HG02763 (cell line): Measurements from ENCODE around the gene ULK4.

ENCODE experiments used
- ATAC-seq: cut with Tn5 transposase; IDR thresholded peaks from one replicate; pipeline ENCODE4 v1.9.1; 2021; ENCODE audit warnings: mild to moderate bottlenecking, moderate library complexity; ENCODE audit not compliant: unreplicated experiment

Gene ULK4

GRCh38 chr3:41519746-41520145 is 442.2 kb downstream of the ULK4 start:
- no peak for ATAC-seq

- ATAC-seq, result no peak
Measured at GRCh38 chr3:41518626-41519025, 443.3 kb downstream of the ULK4 start.

GRCh38 chr3:41508063-41508696 is 453.7 kb downstream of the ULK4 start:
- no peak for ATAC-seq

- no peak for ATAC-seq
Measured at GRCh38 chr3:41507336-41508062, 454.4 kb downstream of the ULK4 start.

GRCh38 chr3:41503998-41504623 is 457.8 kb downstream of the ULK4 start:
- ATAC-seq, result no peak

- no peak for ATAC-seq
Measured at GRCh38 chr3:41502481-41502880, 459.4 kb downstream of the ULK4 start.

- ATAC-seq, result no peak
Measured at GRCh38 chr3:41502023-41502422, 459.9 kb downstream of the ULK4 start.

GRCh38 chr3:41498847-41499246 is 463.1 kb downstream of the ULK4 start:
- no peak for ATAC-seq

- no peak for ATAC-seq
Measured at GRCh38 chr3:41490360-41490759, 471.5 kb downstream of the ULK4 start.

GRCh38 chr3:41489231-41489630 is 472.7 kb downstream of the ULK4 start:
- no peak for ATAC-seq

- no peak for ATAC-seq
Measured at GRCh38 chr3:41488501-41488900, 473.4 kb downstream of the ULK4 start.

- ATAC-seq, result no peak
Measured at GRCh38 chr3:41485484-41485883, 476.4 kb downstream of the ULK4 start.

GRCh38 chr3:41482134-41482533 is 479.8 kb downstream of the ULK4 start:
- no peak for ATAC-seq

- no peak for ATAC-seq
Measured at GRCh38 chr3:41478278-41478677, 483.6 kb downstream of the ULK4 start.

- ATAC-seq, result no peak
Measured at GRCh38 chr3:41477399-41478014, 484.4 kb downstream of the ULK4 start.

- no peak for ATAC-seq
Measured at GRCh38 chr3:41469083-41469482, 492.8 kb downstream of the ULK4 start.

GRCh38 chr3:41467481-41467880 is 494.4 kb downstream of the ULK4 start:
- no peak for ATAC-seq

- ATAC-seq, result no peak
Measured at GRCh38 chr3:41464858-41465257, 497.0 kb downstream of the ULK4 start.

GRCh38 chr3:41464401-41464800 is 497.5 kb downstream of the ULK4 start:
- no peak for ATAC-seq

GRCh38 chr3:41462103-41462691 is 499.7 kb downstream of the ULK4 start:
- ATAC-seq, result no peak

GRCh38 chr3:41460736-41461135 is 501.2 kb downstream of the ULK4 start:
- ATAC-seq, result no peak
